Right lobe of liver (tissue), 6 donors: Measurements from ENCODE around the gene CD164. TPM values are rescaled to one million over a fixed set of nuclear protein-coding genes. Genes with fewer than 3 reads are reported as not detected.

Experiments
- ATAC-seq, 4 donors: fragments of 200-7000 bp; cut with Tn5 transposase; one replicate each; pipeline ENCODE4 v1.9.1; 2020; ENCODE audit warnings: mild to moderate bottlenecking in 4 of 4, moderate library complexity in 4 of 4
- DNase-seq, 3 donors: peaks; one replicate each; pipeline ENCODE4 v3.0.0-alpha.2; 2020
- H3K27ac ChIP-seq, 3 donors: fragments of 200-600 bp; one replicate each; pipeline ENCODE4 v1.8.0; 2022
- H3K27me3 ChIP-seq, 2 donors: fragments of 200-600 bp; one replicate each; pipeline ENCODE4 v1.8.0; 2022
- H3K36me3 ChIP-seq, 4 donors: fragments of 200-600 bp; sonication (generic) in 1 of 4; one replicate each; pipeline versions ENCODE4 v1.5.1 to v1.8.0; 2017 to 2022; ENCODE audit warnings: control low read depth in 1 of 4
- H3K4me1 ChIP-seq, 4 donors: fragments of 200-600 bp; sonication (generic) in 1 of 4; one replicate each; pipeline versions ENCODE4 v1.5.1 to v1.8.0; 2017 to 2022; ENCODE audit warnings: control low read depth in 1 of 4
- H3K4me3 ChIP-seq, 3 donors: fragments of 200-600 bp; one replicate each; pipeline ENCODE4 v1.8.0; 2022
- H3K9me3 ChIP-seq, 4 donors: fragments of 200-600 bp; sonication (generic) in 1 of 4; one replicate each; pipeline versions ENCODE4 v1.5.1 to v1.8.0; 2017 to 2022; ENCODE audit warnings: control low read depth in 1 of 4
- POLR2A ChIP-seq: fragments of 450-650 bp; IDR thresholded peaks from one replicate; pipeline ENCODE4 v1.6.1; 2017; ENCODE audit warnings: antibody characterized with exemption, mild to moderate bottlenecking
- WGBS: methylation state at CpG from one replicate; pipeline ENCODE4 v1.1.6; 2018; ENCODE audit warnings: low coverage, low lambda C conversion rate; ENCODE audit not compliant: insufficient coverage; ENCODE audit errors: missing lambda C conversion rate; 5-methylcytosine and 5-hydroxymethylcytosine counted together
- intact Hi-C, 2 donors: fragments of 100-400 bp; cut with DNase I; formaldehyde crosslinking; loops; one replicate each; pipeline versions ENCODE4 v1.11.2 to v1.14.1; 2022
- total RNA-seq, 6 experiments: library from RNA; depleted of rRNA in 2 of 6; stranded (reverse); fragments of >200 nt in 2 of 6; fragmentation: NEBNext Ultra II Directional in 3 of 6; extraction: Animal tissue kit (Norgen Biotek cat#: 25700) in 3 of 6; gene quantifications; one replicate each; pipeline versions ENCODE4 v1.1.0 to v1.2.4, GENCODE V29; 2016 to 2023
- TF ChIP-seq, protein P1 (sequence below), 4 donors: fragments of 200-600 bp in 3 of 4; fragments of 450-650 bp in 1 of 4; IDR thresholded peaks; one replicate each; pipeline versions ENCODE4 v1.5.1 to v1.8.0; 2016 to 2022; ENCODE audit warnings: antibody characterized with exemption in 4 of 4, mild to moderate bottlenecking in 2 of 4
- donor health status: DM: no; HTN: yes; CAD: no.
- donor health status: DM: no; HTN: no; CAD: no.
- donor health status: DM: no; HTN: no; CAD: no.
- donor health status: DM: no; HTN: yes; CAD: no.
- donor health status: DM: no; HTN: yes; CAD: no.

CD164 gene
- total RNA-seq, 6 experiments from 2014 or later = 113 to 173 (median 150) TPM

GRCh38 chr6:109381061-109381746 is 1.1 kb downstream of the CD164 start:
- Histone ChIP-seq H3K4me3 (peak overlapping the region; percentile 81 to 92 (median 91)), H3K27me3 (no peaks in the 10 kb centered on the region), H3K9me3 (no peaks in the 10 kb centered on the region), H3K27ac (peak overlapping the region; percentile 99 to 100 (median 100)), H3K4me1 (peaks cover 0 to 37% (median 8%) of the 10 kb centered on the region in 4 donors), H3K36me3 (peaks cover 2 to 33% (median 11%) of the 10 kb centered on the region in 4 donors)
- DNase-seq (no peak), ATAC-seq (no peak)
- under 1% methylated on average over 25 of the region's 25 CpGs for WGBS
- intact Hi-C loops = loop anchor here in 1 of 2 donors (10.0 kb wide), 1 partner anchor 196 kb away; no protein-coding TSS in a partner anchor
- no peak for TF ChIP-seq POLR2A
- TF ChIP-seq, protein P1, sequence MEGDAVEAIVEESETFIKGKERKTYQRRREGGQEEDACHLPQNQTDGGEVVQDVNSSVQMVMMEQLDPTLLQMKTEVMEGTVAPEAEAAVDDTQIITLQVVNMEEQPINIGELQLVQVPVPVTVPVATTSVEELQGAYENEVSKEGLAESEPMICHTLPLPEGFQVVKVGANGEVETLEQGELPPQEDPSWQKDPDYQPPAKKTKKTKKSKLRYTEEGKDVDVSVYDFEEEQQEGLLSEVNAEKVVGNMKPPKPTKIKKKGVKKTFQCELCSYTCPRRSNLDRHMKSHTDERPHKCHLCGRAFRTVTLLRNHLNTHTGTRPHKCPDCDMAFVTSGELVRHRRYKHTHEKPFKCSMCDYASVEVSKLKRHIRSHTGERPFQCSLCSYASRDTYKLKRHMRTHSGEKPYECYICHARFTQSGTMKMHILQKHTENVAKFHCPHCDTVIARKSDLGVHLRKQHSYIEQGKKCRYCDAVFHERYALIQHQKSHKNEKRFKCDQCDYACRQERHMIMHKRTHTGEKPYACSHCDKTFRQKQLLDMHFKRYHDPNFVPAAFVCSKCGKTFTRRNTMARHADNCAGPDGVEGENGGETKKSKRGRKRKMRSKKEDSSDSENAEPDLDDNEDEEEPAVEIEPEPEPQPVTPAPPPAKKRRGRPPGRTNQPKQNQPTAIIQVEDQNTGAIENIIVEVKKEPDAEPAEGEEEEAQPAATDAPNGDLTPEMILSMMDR (IDR thresholded peaks at IDR 0.05) = no peak

GRCh38 chr6:109379711-109380110 is 2.6 kb downstream of the CD164 start:
- Histone ChIP-seq H3K36me3 (peaks cover 7 to 48% (median 18%) of the 10 kb centered on the region in 4 donors), H3K9me3 (no peaks in the 10 kb centered on the region), H3K27me3 (no peaks in the 10 kb centered on the region), H3K4me1 (peaks cover 0 to 31% (median 8%) of the 10 kb centered on the region in 4 donors), H3K4me3 (peak overlapping the region in 2 of 3 donors; percentile 81 to 91), H3K27ac (peak overlapping the region in 1 of 3 donors; percentile 99)
- WGBS = 21% methylated on average over 2 of the region's 2 CpGs
- DNase-seq = no peak
- ATAC-seq = no peak
- no peak for TF ChIP-seq POLR2A
- TF ChIP-seq, protein P1 (IDR thresholded peaks at IDR 0.05) = no peak
- intact Hi-C loops = loop anchor here in 1 of 2 donors (10.0 kb wide), 1 partner anchor 195 kb away; no protein-coding TSS in a partner anchor

DNA sequence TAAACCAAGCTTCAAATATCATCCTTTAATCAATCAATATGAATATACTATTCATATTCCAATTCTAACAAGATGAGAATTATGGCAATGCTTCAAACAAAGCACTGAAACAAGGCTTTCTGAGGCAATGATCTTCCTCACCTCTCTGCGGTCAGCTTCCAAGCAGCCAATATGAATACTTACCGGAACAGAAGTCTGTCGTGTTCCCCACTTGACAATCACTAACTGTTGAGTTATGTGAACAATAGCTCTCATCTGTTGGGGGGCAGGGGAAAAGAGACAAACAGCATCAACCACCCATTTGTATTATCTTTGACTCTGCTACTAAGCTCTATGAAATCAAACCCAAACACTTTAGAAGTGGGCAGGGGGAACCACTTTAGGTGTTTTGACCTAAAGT is 4.5 kb downstream of the CD164 start:
- H3K27ac ChIP-seq = no peak overlapping the region
- H3K4me1 ChIP-seq = peaks cover 0 to 18% (median 5%) of the 10 kb centered on the region in 4 donors
- H3K4me3 ChIP-seq = no peak overlapping the region
- peaks cover 7 to 63% (median 23%) of the 10 kb centered on the region in 4 donors for H3K36me3 ChIP-seq
- no peaks in the 10 kb centered on the region for H3K9me3 ChIP-seq
- WGBS = 81% methylated on average over 3 of the region's 3 CpGs
- intact Hi-C loops = no loop called here
- H3K27me3 ChIP-seq = no peaks in the 10 kb centered on the region
- TF ChIP-seq, protein P1 (IDR thresholded peaks at IDR 0.05) = no peak
- no peak for TF ChIP-seq POLR2A
- ATAC-seq (no peak), DNase-seq (no peak)

DNA sequence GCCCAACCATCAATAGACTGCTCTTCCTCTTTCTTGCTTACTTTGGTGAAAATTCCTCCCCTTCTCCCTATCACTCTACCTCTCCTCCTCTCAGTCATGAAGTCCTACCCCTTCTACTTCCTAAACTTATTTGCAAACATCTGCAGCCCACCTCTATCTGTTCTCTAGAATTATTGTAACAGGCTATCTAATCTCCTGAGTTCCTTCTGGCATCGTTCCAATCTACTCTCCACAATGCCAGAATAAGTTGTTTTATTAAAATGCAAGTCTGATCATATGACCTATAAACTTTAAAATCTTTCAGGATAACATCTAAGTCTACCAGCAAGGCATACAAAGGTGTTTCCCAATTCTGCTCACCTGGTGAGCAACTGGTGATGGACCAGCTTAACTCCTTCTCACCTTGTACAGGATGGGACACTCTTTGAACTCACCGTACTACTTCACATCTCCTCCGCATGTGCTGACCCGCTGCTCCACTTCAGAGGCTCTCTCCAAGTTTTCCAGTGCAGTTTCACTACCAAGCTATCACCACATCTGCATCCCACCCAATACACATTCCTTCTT is 7.9 kb downstream of the CD164 start:
- DNase-seq (no peak), ATAC-seq (no peak)
- Histone ChIP-seq H3K4me3 (no peak overlapping the region), H3K27ac (no peak overlapping the region), H3K9me3 (no peaks in the 10 kb centered on the region), H3K27me3 (no peaks in the 10 kb centered on the region), H3K4me1 (peaks cover 0 to 18% (median under 1%) of the 10 kb centered on the region in 4 donors), H3K36me3 (peaks cover 8 to 82% (median 26%) of the 10 kb centered on the region in 4 donors)
- TF ChIP-seq, protein P1 (IDR thresholded peaks at IDR 0.05) = no peak
- TF ChIP-seq POLR2A = no peak
- WGBS = 42% methylated on average over 3 of the region's 4 CpGs
- intact Hi-C loops = no loop called here
